ENCODE measurements around the gene KLRB1.

The KLRB1 gene

DNA sequence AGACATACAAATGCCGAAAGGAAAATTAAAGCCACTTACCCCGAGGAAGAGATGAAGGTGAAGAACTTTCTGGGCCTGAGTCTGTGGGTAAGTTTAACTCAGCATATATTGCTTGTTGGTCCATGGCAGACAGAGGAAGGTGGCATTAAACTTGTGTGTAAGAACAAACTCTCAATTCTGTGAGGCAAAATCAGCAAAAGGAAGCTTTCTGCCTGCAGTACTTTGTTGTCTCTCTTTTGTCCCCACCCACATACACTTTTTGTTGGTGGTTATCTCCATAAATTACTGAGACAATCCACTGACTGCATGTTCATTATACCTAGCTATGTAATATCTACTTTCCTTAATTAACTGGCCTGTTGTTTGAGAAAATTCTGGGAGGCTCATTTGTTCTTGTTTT lies at the start of gene KLRB1:
Gene KLRB1 (minus strand): TSS at position 201 of the 400 bp plus-strand sequence. CDS start 77 bp downstream, at position 124.
- no peak for TF ChIP-seq TCF12 (IDR thresholded peaks at IDR 0.05; ENCODE audit: low read depth)

DNA sequence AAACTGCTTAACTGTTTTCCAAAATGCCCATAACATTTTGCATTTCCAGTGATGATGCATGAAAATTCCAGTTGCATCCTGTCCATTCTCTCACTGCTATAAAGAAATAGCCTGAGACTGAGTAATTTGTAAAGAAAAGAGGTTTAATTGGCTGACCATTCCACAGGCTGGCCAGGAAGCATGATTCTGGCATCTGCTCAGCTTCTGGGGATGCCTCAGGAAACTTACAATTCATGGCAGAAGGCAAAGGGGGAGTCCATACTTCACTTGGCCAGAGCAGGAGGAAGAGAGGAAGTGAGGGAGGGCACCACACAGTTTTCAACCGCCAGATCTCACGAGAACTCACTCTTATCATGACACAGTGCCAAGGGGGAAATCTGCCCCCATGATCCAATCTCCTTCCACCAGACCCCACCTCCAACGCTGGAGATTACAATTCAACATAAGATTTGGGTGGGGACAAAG lies 43.6 kb upstream of the KLRB1 start:
- TF ChIP-seq TEAD4 (IDR thresholded peaks at IDR 0.05), result no peak
- no peak for TF ChIP-seq ZBTB7A (IDR thresholded peaks at IDR 0.05; ENCODE audit: low read depth)
- TF ChIP-seq EP300 (IDR thresholded peaks at IDR 0.05; ENCODE audit: borderline replicate concordance), result no peak
- no peak for TF ChIP-seq YY1 (IDR thresholded peaks at IDR 0.05; ENCODE audit: low read depth)
- TF ChIP-seq RAD21 (IDR thresholded peaks at IDR 0.05; ENCODE audit: low read depth), result no peak
- TF ChIP-seq, protein P1, sequence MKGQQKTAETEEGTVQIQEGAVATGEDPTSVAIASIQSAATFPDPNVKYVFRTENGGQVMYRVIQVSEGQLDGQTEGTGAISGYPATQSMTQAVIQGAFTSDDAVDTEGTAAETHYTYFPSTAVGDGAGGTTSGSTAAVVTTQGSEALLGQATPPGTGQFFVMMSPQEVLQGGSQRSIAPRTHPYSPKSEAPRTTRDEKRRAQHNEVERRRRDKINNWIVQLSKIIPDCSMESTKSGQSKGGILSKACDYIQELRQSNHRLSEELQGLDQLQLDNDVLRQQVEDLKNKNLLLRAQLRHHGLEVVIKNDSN (IDR thresholded peaks at IDR 0.05), result no peak
- TF ChIP-seq, protein P2, sequence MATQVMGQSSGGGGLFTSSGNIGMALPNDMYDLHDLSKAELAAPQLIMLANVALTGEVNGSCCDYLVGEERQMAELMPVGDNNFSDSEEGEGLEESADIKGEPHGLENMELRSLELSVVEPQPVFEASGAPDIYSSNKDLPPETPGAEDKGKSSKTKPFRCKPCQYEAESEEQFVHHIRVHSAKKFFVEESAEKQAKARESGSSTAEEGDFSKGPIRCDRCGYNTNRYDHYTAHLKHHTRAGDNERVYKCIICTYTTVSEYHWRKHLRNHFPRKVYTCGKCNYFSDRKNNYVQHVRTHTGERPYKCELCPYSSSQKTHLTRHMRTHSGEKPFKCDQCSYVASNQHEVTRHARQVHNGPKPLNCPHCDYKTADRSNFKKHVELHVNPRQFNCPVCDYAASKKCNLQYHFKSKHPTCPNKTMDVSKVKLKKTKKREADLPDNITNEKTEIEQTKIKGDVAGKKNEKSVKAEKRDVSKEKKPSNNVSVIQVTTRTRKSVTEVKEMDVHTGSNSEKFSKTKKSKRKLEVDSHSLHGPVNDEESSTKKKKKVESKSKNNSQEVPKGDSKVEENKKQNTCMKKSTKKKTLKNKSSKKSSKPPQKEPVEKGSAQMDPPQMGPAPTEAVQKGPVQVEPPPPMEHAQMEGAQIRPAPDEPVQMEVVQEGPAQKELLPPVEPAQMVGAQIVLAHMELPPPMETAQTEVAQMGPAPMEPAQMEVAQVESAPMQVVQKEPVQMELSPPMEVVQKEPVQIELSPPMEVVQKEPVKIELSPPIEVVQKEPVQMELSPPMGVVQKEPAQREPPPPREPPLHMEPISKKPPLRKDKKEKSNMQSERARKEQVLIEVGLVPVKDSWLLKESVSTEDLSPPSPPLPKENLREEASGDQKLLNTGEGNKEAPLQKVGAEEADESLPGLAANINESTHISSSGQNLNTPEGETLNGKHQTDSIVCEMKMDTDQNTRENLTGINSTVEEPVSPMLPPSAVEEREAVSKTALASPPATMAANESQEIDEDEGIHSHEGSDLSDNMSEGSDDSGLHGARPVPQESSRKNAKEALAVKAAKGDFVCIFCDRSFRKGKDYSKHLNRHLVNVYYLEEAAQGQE (IDR thresholded peaks at IDR 0.05; ENCODE audit: low read depth), result no peak
- TF ChIP-seq FOXM1 (IDR thresholded peaks at IDR 0.05; ENCODE audit: borderline replicate concordance, low read depth), result no peak
- no peak for TF ChIP-seq CEBPB (IDR thresholded peaks at IDR 0.05)
- no peak for TF ChIP-seq CREB1 (IDR thresholded peaks at IDR 0.05; ENCODE audit: low read depth)
- TF ChIP-seq TCF12 (IDR thresholded peaks at IDR 0.05; ENCODE audit: low read depth), result no peak

DNA sequence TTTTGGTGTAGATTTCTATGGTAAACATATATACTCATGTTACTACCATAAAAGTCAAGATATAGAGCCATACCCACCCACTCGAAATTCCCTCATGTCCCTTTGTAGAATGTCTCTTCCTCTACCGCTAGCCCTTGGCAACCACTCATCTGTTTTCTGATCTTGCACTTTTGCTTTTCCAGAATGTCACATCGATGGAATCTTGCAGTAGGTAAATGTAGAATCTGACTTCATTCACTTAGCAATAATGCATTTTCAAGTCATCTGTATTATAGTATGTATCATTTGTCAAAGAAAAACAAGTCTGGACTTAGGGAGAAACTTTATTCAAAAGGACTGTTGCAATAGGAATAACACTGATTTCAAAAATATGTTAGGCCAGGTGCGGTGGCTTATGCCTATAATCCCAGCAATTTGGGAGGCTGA lies 42.4 kb upstream of the KLRB1 start:
- TF ChIP-seq, protein P3, sequence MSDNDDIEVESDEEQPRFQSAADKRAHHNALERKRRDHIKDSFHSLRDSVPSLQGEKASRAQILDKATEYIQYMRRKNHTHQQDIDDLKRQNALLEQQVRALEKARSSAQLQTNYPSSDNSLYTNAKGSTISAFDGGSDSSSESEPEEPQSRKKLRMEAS (IDR thresholded peaks at IDR 0.05), result no peak
- TF ChIP-seq TCF12 (IDR thresholded peaks at IDR 0.05; ENCODE audit: low read depth) (no peak), EGR1 (IDR thresholded peaks at IDR 0.05) (no peak), NFIC (IDR thresholded peaks at IDR 0.05) (no peak), CREB1 (IDR thresholded peaks at IDR 0.05; ENCODE audit: low read depth) (no peak), RAD21 (IDR thresholded peaks at IDR 0.05; ENCODE audit: low read depth) (no peak), FOXM1 (IDR thresholded peaks at IDR 0.05; ENCODE audit: borderline replicate concordance, low read depth) (no peak), TEAD4 (IDR thresholded peaks at IDR 0.05) (no peak), ZBTB7A (IDR thresholded peaks at IDR 0.05; ENCODE audit: low read depth) (no peak), EP300 (IDR thresholded peaks at IDR 0.05; ENCODE audit: borderline replicate concordance) (no peak), CEBPB (IDR thresholded peaks at IDR 0.05) (no peak), TAF1 (IDR thresholded peaks at IDR 0.05; ENCODE audit: low read depth) (no peak), YY1 (IDR thresholded peaks at IDR 0.05; ENCODE audit: low read depth) (no peak)
- TF ChIP-seq, protein P2 (IDR thresholded peaks at IDR 0.05; ENCODE audit: low read depth), result no peak
- TF ChIP-seq, protein P1 (IDR thresholded peaks at IDR 0.05), result no peak

DNA sequence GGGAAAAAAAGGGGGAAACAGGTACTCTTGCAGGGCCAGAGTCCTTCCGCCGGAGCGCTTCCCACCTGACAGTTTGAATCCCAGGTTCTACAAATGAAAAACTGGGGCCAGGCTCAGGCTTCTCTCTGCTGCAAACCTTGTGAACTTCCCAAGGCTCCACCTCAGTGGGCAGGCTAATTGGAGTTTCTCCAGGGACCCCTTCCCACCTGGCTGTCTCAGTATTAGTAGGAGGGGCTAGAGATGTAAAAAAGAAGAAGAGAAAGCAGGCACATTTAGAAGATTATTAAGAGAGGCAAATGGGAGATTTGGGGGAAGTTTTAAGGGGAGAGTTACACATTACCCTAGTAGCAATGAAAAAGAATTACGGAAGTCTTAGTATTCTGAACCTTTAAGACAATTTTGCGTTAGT lies 41.8 kb upstream of the KLRB1 start:
- TF ChIP-seq RAD21 (IDR thresholded peaks at IDR 0.05; ENCODE audit: low read depth) (no peak), NFIC (IDR thresholded peaks at IDR 0.05) (no peak), YY1 (IDR thresholded peaks at IDR 0.05; ENCODE audit: low read depth) (no peak), FOXM1 (IDR thresholded peaks at IDR 0.05; ENCODE audit: borderline replicate concordance, low read depth) (no peak)

DNA sequence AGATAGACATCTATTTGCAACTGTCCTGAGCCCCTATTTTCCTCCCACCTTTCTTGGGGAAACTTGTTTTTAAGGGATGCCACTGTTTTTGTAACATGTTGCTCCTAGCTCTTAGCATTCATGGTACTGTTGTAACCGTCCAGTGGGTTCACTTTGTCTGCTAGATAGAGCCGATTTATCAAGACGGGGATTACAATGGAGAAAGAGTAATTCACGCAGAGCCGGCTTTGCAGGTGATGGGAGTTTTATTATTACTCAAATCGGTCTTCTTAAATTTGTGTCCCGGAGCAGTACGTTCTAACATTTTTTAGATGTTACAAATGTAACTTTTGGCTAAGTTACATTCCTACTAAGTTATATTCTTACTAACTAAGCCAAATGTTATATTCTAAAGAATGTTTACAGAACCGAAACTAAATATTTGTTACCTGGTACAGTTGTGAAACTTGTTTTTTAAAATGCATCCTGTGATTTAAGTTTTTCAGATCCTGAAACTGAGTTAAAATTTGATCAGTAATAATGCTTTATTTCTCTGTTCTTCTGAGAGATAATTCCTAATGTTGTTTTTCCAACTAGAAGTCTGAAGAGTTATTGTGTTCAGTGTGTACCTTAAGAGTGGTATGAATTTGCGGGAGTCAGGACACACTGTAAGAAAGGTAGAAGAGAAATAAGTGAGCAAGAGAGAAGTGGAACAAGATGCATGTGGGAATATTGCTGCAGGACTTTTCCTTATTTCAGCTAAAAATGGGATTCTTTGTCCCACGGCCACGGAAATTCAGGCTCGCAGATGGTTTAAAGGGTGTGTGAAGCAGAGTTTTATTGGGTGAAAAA lies 41.2 kb upstream of the KLRB1 start:
- TF ChIP-seq TAF1 (IDR thresholded peaks at IDR 0.05; ENCODE audit: low read depth), result no peak
- TF ChIP-seq CEBPB (IDR thresholded peaks at IDR 0.05), result no peak
- TF ChIP-seq, protein P2 (IDR thresholded peaks at IDR 0.05; ENCODE audit: low read depth), result no peak
- TF ChIP-seq EP300 (IDR thresholded peaks at IDR 0.05; ENCODE audit: borderline replicate concordance), result no peak
- no peak for TF ChIP-seq ZBTB7A (IDR thresholded peaks at IDR 0.05; ENCODE audit: low read depth)
- TF ChIP-seq, protein P3 (IDR thresholded peaks at IDR 0.05), result no peak
- TF ChIP-seq, protein P1 (IDR thresholded peaks at IDR 0.05), result no peak
- no peak for TF ChIP-seq YY1 (IDR thresholded peaks at IDR 0.05; ENCODE audit: low read depth)
- no peak for TF ChIP-seq TCF12 (IDR thresholded peaks at IDR 0.05; ENCODE audit: low read depth)
- TF ChIP-seq NFIC (IDR thresholded peaks at IDR 0.05), result no peak
- TF ChIP-seq TEAD4 (IDR thresholded peaks at IDR 0.05), result no peak
- TF ChIP-seq RAD21 (IDR thresholded peaks at IDR 0.05; ENCODE audit: low read depth), result no peak
- TF ChIP-seq FOXM1 (IDR thresholded peaks at IDR 0.05; ENCODE audit: borderline replicate concordance, low read depth), result no peak
